ENCODE measurements around the gene EXOSC2.

Gene EXOSC2

DNA sequence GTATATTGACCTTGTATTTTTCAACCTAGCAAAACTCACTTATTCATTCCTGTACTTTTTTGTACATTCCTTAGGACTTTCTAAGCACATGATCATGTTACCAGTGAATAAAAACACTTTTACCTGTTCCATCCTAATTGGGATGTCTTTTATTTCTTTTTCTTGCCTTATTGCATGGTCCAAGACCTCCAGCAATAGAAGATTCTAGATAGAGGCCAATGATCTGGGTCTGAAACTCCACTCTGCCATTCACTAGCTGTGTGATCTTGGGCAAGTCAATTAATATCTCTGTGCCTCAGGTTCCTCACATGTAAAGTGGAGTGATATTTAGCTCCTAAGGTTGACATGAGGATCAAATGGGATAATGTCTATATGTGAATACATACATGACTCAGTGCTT is 8.5 kb upstream of the EXOSC2 start:
- TF ChIP-seq CEBPB (IDR thresholded peaks at IDR 0.05) = no peak
- no peak for TF ChIP-seq TCF12 (IDR thresholded peaks at IDR 0.05; ENCODE audit: low read depth)
- no peak for TF ChIP-seq NFIC (IDR thresholded peaks at IDR 0.05)
- TF ChIP-seq, protein P1, sequence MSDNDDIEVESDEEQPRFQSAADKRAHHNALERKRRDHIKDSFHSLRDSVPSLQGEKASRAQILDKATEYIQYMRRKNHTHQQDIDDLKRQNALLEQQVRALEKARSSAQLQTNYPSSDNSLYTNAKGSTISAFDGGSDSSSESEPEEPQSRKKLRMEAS (IDR thresholded peaks at IDR 0.05) = no peak
- TF ChIP-seq, protein P2, sequence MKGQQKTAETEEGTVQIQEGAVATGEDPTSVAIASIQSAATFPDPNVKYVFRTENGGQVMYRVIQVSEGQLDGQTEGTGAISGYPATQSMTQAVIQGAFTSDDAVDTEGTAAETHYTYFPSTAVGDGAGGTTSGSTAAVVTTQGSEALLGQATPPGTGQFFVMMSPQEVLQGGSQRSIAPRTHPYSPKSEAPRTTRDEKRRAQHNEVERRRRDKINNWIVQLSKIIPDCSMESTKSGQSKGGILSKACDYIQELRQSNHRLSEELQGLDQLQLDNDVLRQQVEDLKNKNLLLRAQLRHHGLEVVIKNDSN (IDR thresholded peaks at IDR 0.05) = no peak
- no peak for TF ChIP-seq ZBTB7A (IDR thresholded peaks at IDR 0.05; ENCODE audit: low read depth)
- TF ChIP-seq TEAD4 (IDR thresholded peaks at IDR 0.05) = no peak
- no peak for TF ChIP-seq EGR1 (IDR thresholded peaks at IDR 0.05)
- no peak for TF ChIP-seq CREB1 (IDR thresholded peaks at IDR 0.05; ENCODE audit: low read depth)
- no peak for TF ChIP-seq FOXM1 (IDR thresholded peaks at IDR 0.05; ENCODE audit: borderline replicate concordance, low read depth)
- TF ChIP-seq EP300 (IDR thresholded peaks at IDR 0.05; ENCODE audit: borderline replicate concordance) = no peak
- TF ChIP-seq, protein P3, sequence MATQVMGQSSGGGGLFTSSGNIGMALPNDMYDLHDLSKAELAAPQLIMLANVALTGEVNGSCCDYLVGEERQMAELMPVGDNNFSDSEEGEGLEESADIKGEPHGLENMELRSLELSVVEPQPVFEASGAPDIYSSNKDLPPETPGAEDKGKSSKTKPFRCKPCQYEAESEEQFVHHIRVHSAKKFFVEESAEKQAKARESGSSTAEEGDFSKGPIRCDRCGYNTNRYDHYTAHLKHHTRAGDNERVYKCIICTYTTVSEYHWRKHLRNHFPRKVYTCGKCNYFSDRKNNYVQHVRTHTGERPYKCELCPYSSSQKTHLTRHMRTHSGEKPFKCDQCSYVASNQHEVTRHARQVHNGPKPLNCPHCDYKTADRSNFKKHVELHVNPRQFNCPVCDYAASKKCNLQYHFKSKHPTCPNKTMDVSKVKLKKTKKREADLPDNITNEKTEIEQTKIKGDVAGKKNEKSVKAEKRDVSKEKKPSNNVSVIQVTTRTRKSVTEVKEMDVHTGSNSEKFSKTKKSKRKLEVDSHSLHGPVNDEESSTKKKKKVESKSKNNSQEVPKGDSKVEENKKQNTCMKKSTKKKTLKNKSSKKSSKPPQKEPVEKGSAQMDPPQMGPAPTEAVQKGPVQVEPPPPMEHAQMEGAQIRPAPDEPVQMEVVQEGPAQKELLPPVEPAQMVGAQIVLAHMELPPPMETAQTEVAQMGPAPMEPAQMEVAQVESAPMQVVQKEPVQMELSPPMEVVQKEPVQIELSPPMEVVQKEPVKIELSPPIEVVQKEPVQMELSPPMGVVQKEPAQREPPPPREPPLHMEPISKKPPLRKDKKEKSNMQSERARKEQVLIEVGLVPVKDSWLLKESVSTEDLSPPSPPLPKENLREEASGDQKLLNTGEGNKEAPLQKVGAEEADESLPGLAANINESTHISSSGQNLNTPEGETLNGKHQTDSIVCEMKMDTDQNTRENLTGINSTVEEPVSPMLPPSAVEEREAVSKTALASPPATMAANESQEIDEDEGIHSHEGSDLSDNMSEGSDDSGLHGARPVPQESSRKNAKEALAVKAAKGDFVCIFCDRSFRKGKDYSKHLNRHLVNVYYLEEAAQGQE (IDR thresholded peaks at IDR 0.05; ENCODE audit: low read depth) = no peak
- TF ChIP-seq TAF1 (IDR thresholded peaks at IDR 0.05; ENCODE audit: low read depth) = no peak
- no peak for TF ChIP-seq YY1 (IDR thresholded peaks at IDR 0.05; ENCODE audit: low read depth)

DNA sequence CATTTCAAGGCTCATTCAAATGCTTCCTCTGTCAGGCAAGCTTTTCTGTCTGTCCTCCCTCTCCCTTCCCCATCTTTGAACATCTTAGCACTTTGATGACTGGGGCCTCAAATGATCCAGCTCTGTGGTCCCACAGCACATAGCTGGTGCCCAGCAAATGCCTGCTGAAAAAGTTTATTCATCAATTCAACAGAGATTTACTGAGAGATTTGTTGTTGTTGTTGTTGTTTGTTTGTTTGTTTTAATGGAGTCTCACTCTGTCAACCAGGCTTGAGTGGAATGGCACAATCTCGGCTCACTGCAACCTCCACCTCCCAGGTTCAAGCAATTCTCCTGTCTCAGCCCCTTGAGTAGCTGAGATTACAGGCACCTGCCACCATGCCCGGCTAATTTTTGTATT is 6.0 kb upstream of the EXOSC2 start:
- no peak for TF ChIP-seq NFIC (IDR thresholded peaks at IDR 0.05)
- TF ChIP-seq, protein P2 (IDR thresholded peaks at IDR 0.05) = no peak
- TF ChIP-seq, protein P1 (IDR thresholded peaks at IDR 0.05) = no peak
- TF ChIP-seq FOXM1 (IDR thresholded peaks at IDR 0.05; ENCODE audit: borderline replicate concordance, low read depth) = no peak
- no peak for TF ChIP-seq EP300 (IDR thresholded peaks at IDR 0.05; ENCODE audit: borderline replicate concordance)
- no peak for TF ChIP-seq EGR1 (IDR thresholded peaks at IDR 0.05)
- no peak for TF ChIP-seq CREB1 (IDR thresholded peaks at IDR 0.05; ENCODE audit: low read depth)
- TF ChIP-seq YY1 (IDR thresholded peaks at IDR 0.05; ENCODE audit: low read depth) = no peak
- no peak for TF ChIP-seq RAD21 (IDR thresholded peaks at IDR 0.05; ENCODE audit: low read depth)
- no peak for TF ChIP-seq TAF1 (IDR thresholded peaks at IDR 0.05; ENCODE audit: low read depth)
- TF ChIP-seq TCF12 (IDR thresholded peaks at IDR 0.05; ENCODE audit: low read depth) = no peak
- TF ChIP-seq, protein P3 (IDR thresholded peaks at IDR 0.05; ENCODE audit: low read depth) = no peak
- TF ChIP-seq TEAD4 (IDR thresholded peaks at IDR 0.05) = no peak

DNA sequence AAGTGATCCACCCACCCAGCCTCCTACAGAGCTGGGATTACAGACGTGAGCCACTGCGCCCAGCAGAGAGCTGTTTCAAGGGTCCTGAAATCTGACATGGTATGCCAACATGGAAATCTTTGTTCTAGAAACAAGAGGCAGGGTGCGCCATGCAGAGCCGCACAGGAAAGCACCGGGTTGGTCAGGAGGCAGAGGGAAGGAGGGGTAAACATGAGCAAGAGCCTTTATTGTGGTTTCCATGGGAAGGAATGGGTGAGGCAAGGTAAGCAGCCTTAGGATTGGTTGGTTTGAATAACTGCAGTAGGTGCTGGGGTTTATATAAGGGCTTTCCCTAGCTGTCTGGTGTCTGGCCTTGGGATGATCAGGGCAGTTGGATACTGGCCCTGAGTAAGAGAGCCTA is 5.5 kb upstream of the EXOSC2 start:
- TF ChIP-seq TCF12 (IDR thresholded peaks at IDR 0.05; ENCODE audit: low read depth) = no peak
- TF ChIP-seq FOXM1 (IDR thresholded peaks at IDR 0.05; ENCODE audit: borderline replicate concordance, low read depth) = no peak
- TF ChIP-seq EP300 (IDR thresholded peaks at IDR 0.05; ENCODE audit: borderline replicate concordance) = no peak
- TF ChIP-seq, protein P2 (IDR thresholded peaks at IDR 0.05) = no peak
- TF ChIP-seq NFIC (IDR thresholded peaks at IDR 0.05) = no peak
- no peak for TF ChIP-seq TAF1 (IDR thresholded peaks at IDR 0.05; ENCODE audit: low read depth)
- TF ChIP-seq, protein P3 (IDR thresholded peaks at IDR 0.05; ENCODE audit: low read depth) = no peak
- TF ChIP-seq ZBTB7A (IDR thresholded peaks at IDR 0.05; ENCODE audit: low read depth) = no peak
- TF ChIP-seq CEBPB (IDR thresholded peaks at IDR 0.05) = no peak
- no peak for TF ChIP-seq CREB1 (IDR thresholded peaks at IDR 0.05; ENCODE audit: low read depth)
- TF ChIP-seq, protein P1 (IDR thresholded peaks at IDR 0.05) = no peak

DNA sequence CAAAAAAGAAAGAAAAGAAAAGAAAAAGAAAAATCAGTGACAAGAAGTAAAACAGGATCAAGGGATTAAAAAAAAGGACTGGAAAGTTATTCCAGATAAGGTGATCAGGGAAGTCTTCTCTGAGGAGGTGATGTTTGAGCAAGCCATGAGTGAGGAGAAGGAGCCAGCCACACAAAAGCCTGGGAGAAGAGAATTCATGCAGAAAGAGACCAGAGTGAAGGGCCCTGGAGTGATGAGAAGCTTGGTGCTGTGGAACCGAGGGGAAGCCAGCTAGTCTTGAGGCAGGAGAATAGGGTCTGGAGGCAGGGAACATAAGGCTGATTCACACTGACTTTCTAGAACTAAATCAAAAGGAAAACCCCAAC is 4.0 kb upstream of the EXOSC2 start:
- TF ChIP-seq YY1 (IDR thresholded peaks at IDR 0.05; ENCODE audit: low read depth) = no peak
- no peak for TF ChIP-seq ZBTB7A (IDR thresholded peaks at IDR 0.05; ENCODE audit: low read depth)
- TF ChIP-seq TAF1 (IDR thresholded peaks at IDR 0.05; ENCODE audit: low read depth) = no peak
- TF ChIP-seq, protein P1 (IDR thresholded peaks at IDR 0.05) = no peak
- TF ChIP-seq RAD21 (IDR thresholded peaks at IDR 0.05; ENCODE audit: low read depth) = no peak
- TF ChIP-seq, protein P3 (IDR thresholded peaks at IDR 0.05; ENCODE audit: low read depth) = no peak
- no peak for TF ChIP-seq NFIC (IDR thresholded peaks at IDR 0.05)
- TF ChIP-seq, protein P2 (IDR thresholded peaks at IDR 0.05) = no peak
- TF ChIP-seq EGR1 (IDR thresholded peaks at IDR 0.05) = no peak
- no peak for TF ChIP-seq TCF12 (IDR thresholded peaks at IDR 0.05; ENCODE audit: low read depth)
- no peak for TF ChIP-seq CEBPB (IDR thresholded peaks at IDR 0.05)
- TF ChIP-seq EP300 (IDR thresholded peaks at IDR 0.05; ENCODE audit: borderline replicate concordance) = no peak
- TF ChIP-seq FOXM1 (IDR thresholded peaks at IDR 0.05; ENCODE audit: borderline replicate concordance, low read depth) = no peak
- no peak for TF ChIP-seq TEAD4 (IDR thresholded peaks at IDR 0.05)
- no peak for TF ChIP-seq CREB1 (IDR thresholded peaks at IDR 0.05; ENCODE audit: low read depth)

All from Ishikawa (cell line).